ENCODE results near the gene RCE1. TPM values are rescaled to one million over a fixed set of nuclear protein-coding genes. Genes with fewer than 3 reads are reported as not detected.
"Not testable (repeated sequence)": the region's sequence is repeated elsewhere in the genome, so short reads cannot be mapped to it uniquely, and the experiment has no call there.

The RCE1 gene, protein sequence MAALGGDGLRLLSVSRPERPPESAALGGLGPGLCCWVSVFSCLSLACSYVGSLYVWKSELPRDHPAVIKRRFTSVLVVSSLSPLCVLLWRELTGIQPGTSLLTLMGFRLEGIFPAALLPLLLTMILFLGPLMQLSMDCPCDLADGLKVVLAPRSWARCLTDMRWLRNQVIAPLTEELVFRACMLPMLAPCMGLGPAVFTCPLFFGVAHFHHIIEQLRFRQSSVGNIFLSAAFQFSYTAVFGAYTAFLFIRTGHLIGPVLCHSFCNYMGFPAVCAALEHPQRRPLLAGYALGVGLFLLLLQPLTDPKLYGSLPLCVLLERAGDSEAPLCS
- 14.4 TPM for polyA plus RNA-seq (2013)

- POLR2A ChIA-PET: interaction anchor here (0.5 to 1.8 kb wide), 7 partner anchors 9 to 271 kb away, joined by 3 to 12 read pairs (median 3); no protein-coding TSS in a partner anchor
- Histone ChIP-seq H3K36me3 (ENCODE audit: control insufficient read depth in 4 of 4, insufficient read depth in 4 of 4, low read length in 3 of 4) (peaks cover 0 to 44% (median 25%) of the 10 kb centered on the region in 4 experiments), H3K27me3 (replicated peaks in 2 of 5; ENCODE audit: control insufficient read depth in 4 of 5, insufficient read depth in 5 of 5, low read length in 4 of 5) (no peaks in the 10 kb centered on the region), H3K4me1 (ENCODE audit: control extremely low read depth in 1 of 4, control insufficient read depth in 4 of 4, insufficient read depth in 4 of 4, low read length in 3 of 4) (peaks cover 11 to 38% (median 31%) of the 10 kb centered on the region in 4 experiments), H3K4me3 (ENCODE audit: control insufficient read depth in 1 of 7, extremely low read depth in 1 of 7, insufficient read depth in 4 of 7, low read depth in 2 of 7, low read length in 6 of 7) (peak within 1 kb of the TSS; percentile 55 to 98 (median 97)), H3K27ac (ENCODE audit: insufficient read depth in 1 of 2, low read depth in 1 of 2, low read length in 2 of 2, poor library complexity in 1 of 2, severe bottlenecking in 2 of 2) (peak within 1 kb of the TSS; percentile 83 to 95), H3K9me3 (ENCODE audit: control extremely low read depth in 1 of 5, control insufficient read depth in 4 of 5, insufficient read depth in 2 of 5, low read depth in 1 of 5, low read length in 4 of 5) (no peaks in the 10 kb centered on the region)
- DNase-seq: peak; percentile 92 to 96 (median 94)
- CTCF ChIA-PET: interaction anchor here (1.1 to 11.5 kb wide), 6 partner anchors 9 to 148 kb away, joined by 3 to 152 read pairs (median 10); no protein-coding TSS in a partner anchor
- 0% methylated on average over 74 of the region's 98 CpGs for WGBS (ENCODE audit: insufficient coverage)
Measured at GRCh38 chr11:66842896-66843775, at the start of gene RCE1. Gene RCE1, plus strand, starts transcription at chr11:66843441. Its CDS starts 15 bp downstream, at chr11:66843456.

DNA sequence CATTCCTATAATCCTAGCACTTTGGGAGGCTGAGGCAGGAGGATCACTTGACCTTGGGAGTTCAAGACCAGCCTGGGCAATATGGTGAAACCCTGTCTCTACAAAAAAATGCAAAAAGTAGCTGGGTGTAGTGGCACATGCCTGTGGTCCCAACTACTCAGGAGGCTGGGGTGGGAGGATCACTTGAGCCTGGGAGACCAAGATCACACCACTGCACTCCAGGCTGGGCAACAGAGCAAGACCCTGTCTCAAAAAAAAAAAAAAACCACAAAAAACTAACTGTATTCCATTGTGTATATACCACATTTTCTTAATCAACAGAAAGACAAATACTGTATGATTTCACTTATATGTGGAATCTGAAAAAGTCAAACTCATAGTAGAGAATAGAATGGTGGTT lies 43.4 kb upstream of the RCE1 start:
- H3K36me3 ChIP-seq (ENCODE audit: control insufficient read depth in 4 of 4, insufficient read depth in 4 of 4, low read length in 3 of 4); POLR2A ChIA-PET; H3K4me3 ChIP-seq (ENCODE audit: control insufficient read depth in 1 of 7, extremely low read depth in 1 of 7, insufficient read depth in 4 of 7, low read depth in 2 of 7, low read length in 6 of 7); H3K4me1 ChIP-seq (ENCODE audit: control extremely low read depth in 1 of 4, control insufficient read depth in 4 of 4, insufficient read depth in 4 of 4, low read length in 3 of 4); H3K27me3 ChIP-seq (replicated peaks in 2 of 5; ENCODE audit: control insufficient read depth in 4 of 5, insufficient read depth in 5 of 5, low read length in 4 of 5); H3K27ac ChIP-seq (ENCODE audit: insufficient read depth in 1 of 2, low read depth in 1 of 2, low read length in 2 of 2, poor library complexity in 1 of 2, severe bottlenecking in 2 of 2); H3K9me3 ChIP-seq (ENCODE audit: control extremely low read depth in 1 of 5, control insufficient read depth in 4 of 5, insufficient read depth in 2 of 5, low read depth in 1 of 5, low read length in 4 of 5); DNase-seq: not testable (repeated sequence)
- CTCF ChIA-PET: interaction anchor here (0.8 kb wide), 1 partner anchor 133 kb away, joined by 3 read pairs; no protein-coding TSS in a partner anchor

DNA sequence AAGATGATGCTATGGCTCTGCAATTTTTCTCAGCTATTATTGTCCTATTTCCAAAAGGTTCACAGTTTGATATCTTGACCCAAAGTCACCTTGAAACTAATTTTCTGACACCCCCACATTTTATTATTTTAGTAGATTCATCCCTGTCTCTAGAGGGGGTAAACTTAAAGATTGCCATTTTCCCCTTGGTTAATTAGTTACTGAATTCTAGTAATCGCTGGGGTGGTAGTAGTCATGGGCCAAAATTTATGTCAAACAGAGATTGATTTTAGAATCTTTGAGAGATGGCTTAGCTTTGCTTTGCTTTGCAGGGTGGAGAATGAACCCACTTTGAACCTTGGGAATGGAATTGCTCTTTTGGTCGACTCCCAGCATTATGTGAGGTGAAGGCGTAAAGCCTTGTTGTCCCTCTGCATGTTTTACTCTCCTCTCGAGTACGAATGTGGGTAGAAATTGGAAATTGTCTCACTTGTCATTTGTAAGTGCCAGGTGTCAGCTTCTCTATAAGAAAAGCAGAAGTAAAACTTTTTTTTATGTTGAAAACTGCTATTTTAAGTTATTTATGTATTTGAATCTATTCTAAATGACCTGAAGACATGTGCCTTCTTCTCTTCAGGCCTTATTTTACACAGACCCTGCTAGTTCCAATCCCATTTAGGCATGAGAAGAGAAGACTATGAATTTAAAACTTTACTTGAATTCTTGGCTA lies 42.4 kb upstream of the RCE1 start:
- ChIA-PET POLR2A (interaction anchor here (0.7 kb wide), 1 partner anchor 151 kb away, joined by 4 read pairs; no protein-coding TSS in a partner anchor), CTCF (interaction anchor here (0.6 to 1.1 kb wide), 3 partner anchors 13 to 37 kb away, joined by 3 to 6 read pairs (median 3); no protein-coding TSS in a partner anchor)
- H3K9me3 ChIP-seq (ENCODE audit: control extremely low read depth in 1 of 5, control insufficient read depth in 4 of 5, insufficient read depth in 2 of 5, low read depth in 1 of 5, low read length in 4 of 5): no peaks in the 10 kb centered on the region
- H3K36me3 ChIP-seq (ENCODE audit: control insufficient read depth in 4 of 4, insufficient read depth in 4 of 4, low read length in 3 of 4): no peaks in the 10 kb centered on the region
- WGBS (ENCODE audit: insufficient coverage): 66% methylated on average over 5 of the region's 5 CpGs
- H3K27ac ChIP-seq (ENCODE audit: insufficient read depth in 1 of 2, low read depth in 1 of 2, low read length in 2 of 2, poor library complexity in 1 of 2, severe bottlenecking in 2 of 2): no peak overlapping the region
- H3K4me1 ChIP-seq (ENCODE audit: control extremely low read depth in 1 of 4, control insufficient read depth in 4 of 4, insufficient read depth in 4 of 4, low read length in 3 of 4): peaks cover 0 to 7% (median 0%) of the 10 kb centered on the region in 4 experiments
- no peak overlapping the region for H3K4me3 ChIP-seq (ENCODE audit: control insufficient read depth in 1 of 7, extremely low read depth in 1 of 7, insufficient read depth in 4 of 7, low read depth in 2 of 7, low read length in 6 of 7)
- peak in 2 of 3 donors; percentile 12 to 19 for DNase-seq
- H3K27me3 ChIP-seq (replicated peaks in 2 of 5; ENCODE audit: control insufficient read depth in 4 of 5, insufficient read depth in 5 of 5, low read length in 4 of 5): no peaks in the 10 kb centered on the region

- Histone ChIP-seq H3K36me3 (ENCODE audit: control insufficient read depth in 4 of 4, insufficient read depth in 4 of 4, low read length in 3 of 4) (no peaks in the 10 kb centered on the region), H3K9me3 (ENCODE audit: control extremely low read depth in 1 of 5, control insufficient read depth in 4 of 5, insufficient read depth in 2 of 5, low read depth in 1 of 5, low read length in 4 of 5) (no peaks in the 10 kb centered on the region), H3K27ac (ENCODE audit: insufficient read depth in 1 of 2, low read depth in 1 of 2, low read length in 2 of 2, poor library complexity in 1 of 2, severe bottlenecking in 2 of 2) (no peak overlapping the region), H3K4me1 (ENCODE audit: control extremely low read depth in 1 of 4, control insufficient read depth in 4 of 4, insufficient read depth in 4 of 4, low read length in 3 of 4) (no peaks in the 10 kb centered on the region), H3K4me3 (ENCODE audit: control insufficient read depth in 1 of 7, extremely low read depth in 1 of 7, insufficient read depth in 4 of 7, low read depth in 2 of 7, low read length in 6 of 7) (no peak overlapping the region), H3K27me3 (replicated peaks in 2 of 5; ENCODE audit: control insufficient read depth in 4 of 5, insufficient read depth in 5 of 5, low read length in 4 of 5) (no peaks in the 10 kb centered on the region)
- CTCF ChIA-PET: no interaction called here
- WGBS (ENCODE audit: insufficient coverage): 95% methylated on average over 2 of the region's 3 CpGs
- DNase-seq: no peak
- POLR2A ChIA-PET: no interaction called here
Measured at GRCh38 chr11:66809592-66809991, 33.6 kb upstream of the RCE1 start.

DNA sequence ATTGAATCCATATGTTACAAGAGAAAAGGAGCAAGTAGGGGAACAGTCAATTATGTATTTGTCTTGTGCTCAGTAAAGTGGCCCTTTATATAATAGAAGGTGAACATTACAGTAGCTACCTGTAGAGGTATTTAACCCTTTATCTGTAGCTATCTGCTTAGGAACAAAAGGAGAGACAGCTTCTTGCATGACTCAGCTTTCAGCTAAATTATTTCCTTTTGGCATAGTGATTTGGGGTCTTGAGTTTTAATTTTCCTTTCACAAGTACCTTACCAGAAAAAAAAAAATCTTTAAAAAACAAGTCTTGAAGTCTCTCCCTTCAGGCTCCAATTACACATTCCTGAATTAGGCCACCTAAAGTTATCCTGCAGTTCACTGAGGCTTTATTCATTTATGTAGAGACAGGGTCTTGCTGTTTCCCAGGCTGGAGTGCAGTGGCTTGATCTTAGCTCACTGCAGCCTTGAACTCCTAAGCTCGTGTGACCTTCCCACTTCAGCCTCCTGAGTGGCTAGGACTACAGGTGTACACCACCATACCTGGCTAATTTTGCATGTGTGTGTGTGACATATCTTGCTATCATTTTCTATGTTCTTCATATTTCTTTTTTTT lies 32.6 kb upstream of the RCE1 start:
- CTCF ChIA-PET: interaction anchor here (0.8 to 1.1 kb wide), 2 partner anchors 9 to 46 kb away, joined by 3 to 5 read pairs; no protein-coding TSS in a partner anchor
- POLR2A ChIA-PET: no interaction called here
- Histone ChIP-seq H3K27ac (ENCODE audit: insufficient read depth in 1 of 2, low read depth in 1 of 2, low read length in 2 of 2, poor library complexity in 1 of 2, severe bottlenecking in 2 of 2) (no peak overlapping the region), H3K9me3 (ENCODE audit: control extremely low read depth in 1 of 5, control insufficient read depth in 4 of 5, insufficient read depth in 2 of 5, low read depth in 1 of 5, low read length in 4 of 5) (no peaks in the 10 kb centered on the region), H3K36me3 (ENCODE audit: control insufficient read depth in 4 of 4, insufficient read depth in 4 of 4, low read length in 3 of 4) (no peaks in the 10 kb centered on the region), H3K27me3 (replicated peaks in 2 of 5; ENCODE audit: control insufficient read depth in 4 of 5, insufficient read depth in 5 of 5, low read length in 4 of 5) (no peaks in the 10 kb centered on the region), H3K4me3 (ENCODE audit: control insufficient read depth in 1 of 7, extremely low read depth in 1 of 7, insufficient read depth in 4 of 7, low read depth in 2 of 7, low read length in 6 of 7) (no peak overlapping the region), H3K4me1 (ENCODE audit: control extremely low read depth in 1 of 4, control insufficient read depth in 4 of 4, insufficient read depth in 4 of 4, low read length in 3 of 4) (no peaks in the 10 kb centered on the region)
- DNase-seq: no peak
- WGBS (ENCODE audit: insufficient coverage): no CpG with 5 or more reads among the region's 1 CpG

- no peaks in the 10 kb centered on the region for H3K4me1 ChIP-seq (ENCODE audit: control extremely low read depth in 1 of 4, control insufficient read depth in 4 of 4, insufficient read depth in 4 of 4, low read length in 3 of 4)
- no peak for DNase-seq
- POLR2A ChIA-PET: no interaction called here
- no peaks in the 10 kb centered on the region for H3K27me3 ChIP-seq (replicated peaks in 2 of 5; ENCODE audit: control insufficient read depth in 4 of 5, insufficient read depth in 5 of 5, low read length in 4 of 5)
- H3K27ac ChIP-seq (ENCODE audit: insufficient read depth in 1 of 2, low read depth in 1 of 2, low read length in 2 of 2, poor library complexity in 1 of 2, severe bottlenecking in 2 of 2): no peak overlapping the region
- H3K4me3 ChIP-seq (ENCODE audit: control insufficient read depth in 1 of 7, extremely low read depth in 1 of 7, insufficient read depth in 4 of 7, low read depth in 2 of 7, low read length in 6 of 7): no peak overlapping the region
- no peaks in the 10 kb centered on the region for H3K9me3 ChIP-seq (ENCODE audit: control extremely low read depth in 1 of 5, control insufficient read depth in 4 of 5, insufficient read depth in 2 of 5, low read depth in 1 of 5, low read length in 4 of 5)
- H3K36me3 ChIP-seq (ENCODE audit: control insufficient read depth in 4 of 4, insufficient read depth in 4 of 4, low read length in 3 of 4): no peaks in the 10 kb centered on the region
- 100% methylated on average over 4 of the region's 5 CpGs for WGBS (ENCODE audit: insufficient coverage)
- CTCF ChIA-PET: interaction anchor here (1.2 to 1.3 kb wide), 2 partner anchors 18 to 120 kb away, joined by 3 read pairs; no protein-coding TSS in a partner anchor
Measured at GRCh38 chr11:66814678-66815077, 28.6 kb upstream of the RCE1 start.
